VCaP (cell line): ENCODE measurements around the gene GNLY.

Experiments used
- H3K27ac ChIP-seq: fragments of 450-650 bp; 2 replicates; pipeline ENCODE4 v1.5.1; 2017
- TF ChIP-seq, protein P1 (sequence below): fragments of 450-650 bp; conservative IDR thresholded peaks from 2 replicates; pipeline ENCODE4 v1.5.1; 2017; ENCODE audit warnings: mild to moderate bottlenecking, moderate library complexity

Gene GNLY

DNA sequence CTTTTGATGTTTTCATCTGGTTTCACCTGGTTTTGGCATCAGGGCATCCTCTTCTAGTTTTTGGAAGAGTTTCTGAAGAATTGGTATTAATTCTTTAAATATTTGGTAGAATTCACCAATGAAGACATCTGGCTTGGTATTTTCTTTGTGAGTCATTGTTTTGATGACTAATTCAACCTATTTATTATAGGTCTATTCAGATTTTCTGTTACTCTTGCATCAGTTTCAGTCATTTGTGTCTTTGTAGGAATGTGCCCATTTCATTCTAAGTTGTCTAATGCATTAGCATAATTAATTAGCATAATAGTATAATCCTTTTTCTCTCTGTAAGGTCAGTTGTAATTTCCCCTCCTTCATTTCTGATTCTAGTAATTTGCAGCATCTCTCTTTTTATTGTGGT lies 8.0 kb downstream of the GNLY start:
- H3K27ac ChIP-seq: no peak overlapping the region
- TF ChIP-seq, protein P1, sequence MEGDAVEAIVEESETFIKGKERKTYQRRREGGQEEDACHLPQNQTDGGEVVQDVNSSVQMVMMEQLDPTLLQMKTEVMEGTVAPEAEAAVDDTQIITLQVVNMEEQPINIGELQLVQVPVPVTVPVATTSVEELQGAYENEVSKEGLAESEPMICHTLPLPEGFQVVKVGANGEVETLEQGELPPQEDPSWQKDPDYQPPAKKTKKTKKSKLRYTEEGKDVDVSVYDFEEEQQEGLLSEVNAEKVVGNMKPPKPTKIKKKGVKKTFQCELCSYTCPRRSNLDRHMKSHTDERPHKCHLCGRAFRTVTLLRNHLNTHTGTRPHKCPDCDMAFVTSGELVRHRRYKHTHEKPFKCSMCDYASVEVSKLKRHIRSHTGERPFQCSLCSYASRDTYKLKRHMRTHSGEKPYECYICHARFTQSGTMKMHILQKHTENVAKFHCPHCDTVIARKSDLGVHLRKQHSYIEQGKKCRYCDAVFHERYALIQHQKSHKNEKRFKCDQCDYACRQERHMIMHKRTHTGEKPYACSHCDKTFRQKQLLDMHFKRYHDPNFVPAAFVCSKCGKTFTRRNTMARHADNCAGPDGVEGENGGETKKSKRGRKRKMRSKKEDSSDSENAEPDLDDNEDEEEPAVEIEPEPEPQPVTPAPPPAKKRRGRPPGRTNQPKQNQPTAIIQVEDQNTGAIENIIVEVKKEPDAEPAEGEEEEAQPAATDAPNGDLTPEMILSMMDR: no peak

DNA sequence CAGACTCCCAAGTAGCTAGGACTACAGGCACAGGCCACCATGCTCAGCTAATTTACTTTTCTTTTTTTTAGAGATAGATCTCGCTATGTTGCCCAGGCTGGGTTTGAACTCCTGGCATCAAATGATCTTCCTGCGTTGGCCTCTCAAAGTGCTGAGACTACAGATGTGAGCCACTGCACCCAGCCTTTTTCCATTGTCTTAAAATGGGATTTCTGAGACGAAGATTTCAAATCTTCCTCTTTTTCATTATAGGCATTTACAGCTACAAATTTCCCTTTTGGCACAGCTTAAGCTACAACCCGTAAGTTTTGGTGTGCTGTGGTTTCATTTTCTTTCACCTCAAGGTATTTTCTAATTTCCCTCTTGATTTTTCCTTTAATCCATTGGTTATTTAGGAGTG lies 8.6 kb downstream of the GNLY start:
- H3K27ac ChIP-seq: no peak overlapping the region

DNA sequence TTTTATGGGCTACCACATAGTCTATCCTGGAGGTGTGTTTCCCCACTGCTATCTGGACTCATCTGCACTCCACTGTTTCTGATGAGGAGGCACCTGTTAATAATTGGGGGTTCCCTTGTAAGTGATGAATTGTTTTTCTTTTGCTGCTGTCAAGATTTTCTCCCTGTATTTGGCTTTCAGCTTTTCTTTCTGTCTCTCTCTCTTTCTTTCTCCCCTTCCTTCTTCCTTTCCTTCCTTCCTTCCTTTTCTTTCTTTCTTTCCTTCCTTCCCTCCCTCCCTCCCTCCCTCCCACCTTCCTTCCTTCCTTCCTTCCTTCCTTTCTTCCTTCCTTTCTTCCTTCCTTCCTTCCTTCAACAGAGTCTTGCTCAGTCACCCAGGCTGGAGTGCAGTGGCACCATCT lies 9.2 kb downstream of the GNLY start:
- TF ChIP-seq, protein P1: no peak
- no peak overlapping the region for H3K27ac ChIP-seq

More for the DNA sequence above, 8.6 kb downstream of the GNLY start:
- TF ChIP-seq, protein P1: no peak

DNA sequence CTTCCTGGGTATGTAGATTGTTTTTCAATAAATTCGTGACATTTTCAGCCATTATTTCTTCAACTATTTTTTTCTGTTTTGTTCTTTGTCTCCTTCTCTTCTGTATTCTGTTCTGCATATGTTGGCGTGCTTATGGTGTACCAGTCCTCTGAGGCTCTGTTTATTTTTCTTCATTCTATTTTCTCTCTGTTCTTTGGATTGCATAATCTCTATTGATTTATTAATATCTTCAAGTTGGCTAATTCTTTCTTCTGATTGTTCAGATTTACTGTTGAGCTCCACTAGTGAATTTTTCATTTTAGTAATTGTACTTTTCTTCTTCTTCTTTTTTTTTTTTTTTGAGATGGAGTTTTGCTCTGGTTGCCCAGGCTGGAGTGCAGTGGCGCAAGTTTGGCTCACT lies 9.9 kb downstream of the GNLY start:
- no peak overlapping the region for H3K27ac ChIP-seq
- TF ChIP-seq, protein P1: no peak

DNA sequence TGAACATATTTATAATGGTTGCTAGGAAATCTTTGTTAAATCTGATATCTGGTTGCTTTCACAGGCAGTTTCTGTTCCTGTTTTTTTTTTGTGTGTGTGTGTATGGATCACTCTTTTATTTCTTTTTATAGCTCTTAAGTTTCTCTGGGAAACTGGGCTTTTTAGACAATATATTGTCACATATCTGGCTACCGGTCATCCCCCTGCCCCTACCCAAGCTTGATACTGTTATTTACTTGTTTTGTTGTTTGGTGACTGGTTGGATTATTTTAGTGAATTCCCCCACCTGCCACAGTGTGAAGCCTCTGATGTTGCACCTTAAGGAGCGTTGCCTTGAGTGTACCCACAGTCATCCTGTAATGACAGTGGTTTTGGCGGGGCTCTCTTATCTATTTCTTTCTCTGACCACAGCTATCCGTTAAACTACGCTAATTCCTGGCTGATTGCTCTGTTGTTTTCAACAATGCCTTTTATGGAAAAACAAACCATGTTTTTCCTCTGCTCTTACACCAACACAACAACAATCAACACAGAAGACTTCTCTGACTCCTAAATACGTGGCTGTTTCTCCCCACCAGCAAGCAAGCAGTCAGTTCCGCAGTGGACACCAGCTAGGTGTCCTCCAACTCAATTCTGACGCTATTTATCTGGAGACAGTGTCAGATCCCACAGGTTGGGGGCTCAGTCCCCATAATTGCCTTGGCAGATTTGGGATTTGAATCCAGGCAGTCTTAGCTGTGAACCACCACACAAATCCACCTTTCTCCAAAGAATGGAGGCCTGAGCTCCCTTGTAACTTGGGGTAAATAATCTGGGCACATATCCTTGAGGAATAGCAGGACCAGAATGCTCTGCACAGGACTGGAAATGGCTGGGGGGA lies 10.9 kb downstream of the GNLY start:
- H3K27ac ChIP-seq: no peak overlapping the region
- TF ChIP-seq, protein P1: no peak

DNA sequence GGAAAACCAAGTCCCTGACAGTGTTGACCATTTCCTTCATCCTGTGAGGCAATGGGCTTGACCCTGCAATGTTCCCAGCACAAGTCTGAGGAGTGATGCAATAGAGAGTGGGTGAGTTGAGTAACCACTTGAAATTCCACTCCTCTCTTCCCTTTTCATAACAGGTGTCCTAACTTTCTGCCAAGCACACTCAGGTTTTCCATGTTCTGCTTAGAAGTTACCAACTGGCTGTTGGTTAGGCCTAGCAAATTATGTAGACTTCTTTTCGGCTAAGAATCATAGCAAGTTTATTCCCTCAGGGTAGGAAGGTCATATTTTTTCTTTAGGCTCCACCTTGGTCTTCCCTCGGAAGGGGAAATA lies 11.5 kb downstream of the GNLY start:
- TF ChIP-seq, protein P1: no peak
- H3K27ac ChIP-seq: no peak overlapping the region

DNA sequence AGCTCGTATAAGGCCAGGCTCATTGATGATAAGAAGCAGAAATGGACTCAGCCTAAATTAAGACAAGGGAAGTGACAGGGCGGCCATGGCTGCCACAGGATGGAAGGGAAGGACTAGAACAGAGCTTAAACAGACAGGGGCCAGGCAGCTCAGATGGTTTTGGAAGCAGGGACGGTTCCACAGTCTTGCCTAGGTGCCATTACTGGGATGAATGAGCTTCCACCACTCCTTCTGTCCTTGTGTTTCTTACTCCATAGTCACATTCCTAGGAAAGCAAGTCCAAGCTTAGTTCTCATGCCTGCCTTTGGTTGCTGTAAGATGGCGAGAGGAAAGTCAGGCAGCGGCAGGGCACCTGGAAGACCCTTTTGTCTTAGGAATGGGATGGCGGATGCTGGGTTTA lies 11.9 kb downstream of the GNLY start:
- no peak overlapping the region for H3K27ac ChIP-seq
- TF ChIP-seq, protein P1: no peak
